ENCODE measurements around the gene SLC19A1. TPM values are rescaled to one million over a fixed set of nuclear protein-coding genes. Genes with fewer than 3 reads are reported as not detected.

SLC19A1 gene
- total and polyA plus RNA-seq, 4 experiments from 2014 or later, result 7.4 to 9.8 (median 8.2) TPM

- ChIA-PET POLR2A (ENCODE audit: partially characterized antibody) (no interaction called here), CTCF (ENCODE audit: partially characterized antibody) (no interaction called here)
- H3K27me3 ChIP-seq (ENCODE audit: insufficient read depth, low read length), result no peaks in the 10 kb centered on the region
- intact Hi-C loops (cut with micrococcal nuclease), result no loop called here
- Mint-ChIP-seq H3K27ac (no peak overlapping the region), H3K4me1 (peaks cover 9 to 12% (median 10%) of the 10 kb centered on the region in 4 donors), H3K36me3 (peaks cover 0 to 10% of the 10 kb centered on the region in 2 donors), H3K4me3 (no peak overlapping the region), H3K27me3 (peaks cover 4 to 8% of the 10 kb centered on the region in 2 donors), H3K9me3 (peaks cover 0 to 13% (median 6%) of the 10 kb centered on the region in 8 donors)
- H3K27ac ChIP-seq (ENCODE audit: low read depth, low read length), result no peak overlapping the region
- H3K9me3 ChIP-seq (ENCODE audit: control insufficient read depth in 1 of 2, low read length in 2 of 2), result no peaks in the 10 kb centered on the region
- peaks cover 13% of the 10 kb centered on the region for H3K4me1 ChIP-seq (ENCODE audit: insufficient read depth, low read length)
- no peaks in the 10 kb centered on the region for H3K36me3 ChIP-seq (ENCODE audit: insufficient read depth, low read length)
- no peak for DNase-seq
- no peak overlapping the region for H3K4me3 ChIP-seq (ENCODE audit: low read length in 2 of 2)
These were observed 75.7 kb downstream of the SLC19A1 start for GRCh38 chr21:45466330-45467220.

DNA sequence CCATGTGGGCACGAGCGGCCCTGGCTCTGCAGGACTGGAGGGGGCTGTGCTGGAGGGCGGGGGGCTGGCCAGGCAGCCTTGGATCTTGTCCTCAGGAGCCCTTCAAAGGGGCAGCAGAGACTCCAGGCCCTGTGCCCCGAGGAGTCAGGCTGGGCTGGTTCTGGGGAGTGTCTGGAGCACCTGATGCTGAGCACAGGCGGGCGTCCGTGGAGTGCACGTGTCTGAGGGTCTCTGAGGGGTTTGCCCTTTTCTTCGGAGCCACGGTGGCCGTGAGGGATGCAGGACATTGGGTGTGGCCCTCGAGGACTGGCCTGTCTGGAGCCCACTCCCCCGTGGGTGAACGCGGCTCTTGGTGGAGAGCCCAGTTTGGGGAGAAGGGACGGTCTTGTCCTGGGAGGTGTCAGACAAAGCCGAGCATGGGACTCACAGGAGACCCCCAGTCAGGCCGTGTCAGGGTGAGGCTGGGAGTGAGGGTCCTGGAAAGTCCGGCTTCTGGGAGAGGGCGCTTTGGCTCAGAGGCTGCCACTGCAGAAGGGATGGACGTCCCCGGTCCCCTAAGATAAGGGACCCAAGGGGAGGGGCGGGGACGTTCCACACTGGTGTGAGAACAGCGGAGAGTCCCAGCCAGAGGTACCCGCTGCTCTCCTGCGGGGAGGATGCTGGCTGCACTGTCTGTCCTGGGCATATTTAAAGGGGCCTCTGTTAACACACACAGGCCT, 76.5 kb downstream of the SLC19A1 start:
- peaks cover 4 to 8% of the 10 kb centered on the region in 2 donors for H3K27me3 Mint-ChIP-seq
- POLR2A ChIA-PET (ENCODE audit: partially characterized antibody), result no interaction called here

DNA sequence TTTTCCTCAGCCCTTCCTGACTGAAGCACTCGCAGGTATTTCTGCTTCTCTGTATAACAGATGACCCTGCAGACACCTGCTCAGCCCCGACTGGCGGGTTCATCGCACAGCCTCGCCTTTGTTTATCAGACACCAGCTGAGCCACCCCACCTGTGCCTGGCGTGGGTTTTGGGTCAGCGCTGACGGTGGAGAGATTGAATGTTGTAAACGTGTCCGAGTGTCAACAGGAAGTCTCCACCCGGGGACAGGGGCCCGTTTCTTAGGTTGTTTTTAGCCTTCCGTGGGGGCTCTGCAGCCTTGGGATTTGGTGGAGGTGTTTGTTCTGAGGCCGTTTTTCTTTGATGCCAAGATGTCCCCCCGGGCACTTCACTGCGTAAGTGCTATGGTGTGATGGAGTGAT, 77.1 kb downstream of the SLC19A1 start:
- POLR2A ChIA-PET (ENCODE audit: partially characterized antibody), result no interaction called here
- peaks cover 1 to 4% (median 2%) of the 10 kb centered on the region in 4 donors for H3K4me1 Mint-ChIP-seq
- H3K27me3 Mint-ChIP-seq, result peaks cover 6 to 8% of the 10 kb centered on the region in 2 donors
- Histone ChIP-seq H3K9me3 (ENCODE audit: control insufficient read depth in 1 of 2, low read length in 2 of 2) (no peaks in the 10 kb centered on the region), H3K27me3 (ENCODE audit: insufficient read depth, low read length) (no peaks in the 10 kb centered on the region), H3K36me3 (ENCODE audit: insufficient read depth, low read length) (no peaks in the 10 kb centered on the region), H3K4me3 (ENCODE audit: low read length in 2 of 2) (no peak overlapping the region), H3K4me1 (ENCODE audit: insufficient read depth, low read length) (peaks cover 2% of the 10 kb centered on the region), H3K27ac (ENCODE audit: low read depth, low read length) (no peak overlapping the region)
- CTCF ChIA-PET (ENCODE audit: partially characterized antibody), result no interaction called here
- H3K27ac Mint-ChIP-seq, result no peak overlapping the region
- no peak for DNase-seq
- peaks cover 0 to 19% (median 9%) of the 10 kb centered on the region in 8 donors for H3K9me3 Mint-ChIP-seq
- H3K36me3 Mint-ChIP-seq, result peaks cover 0 to 13% of the 10 kb centered on the region in 2 donors
- intact Hi-C loops (cut with micrococcal nuclease), result no loop called here
- no peak overlapping the region for H3K4me3 Mint-ChIP-seq

More for the DNA sequence above, 76.5 kb downstream of the SLC19A1 start:
- CTCF ChIA-PET (ENCODE audit: partially characterized antibody), result no interaction called here
- no peaks in the 10 kb centered on the region for H3K9me3 ChIP-seq (ENCODE audit: control insufficient read depth in 1 of 2, low read length in 2 of 2)
- peaks cover 4 to 6% (median 5%) of the 10 kb centered on the region in 4 donors for H3K4me1 Mint-ChIP-seq
- peaks cover 0 to 19% (median 9%) of the 10 kb centered on the region in 8 donors for H3K9me3 Mint-ChIP-seq
- H3K27me3 ChIP-seq (ENCODE audit: insufficient read depth, low read length), result no peaks in the 10 kb centered on the region
- no peak overlapping the region for H3K27ac ChIP-seq (ENCODE audit: low read depth, low read length)
- peaks cover 0 to 13% of the 10 kb centered on the region in 2 donors for H3K36me3 Mint-ChIP-seq
- no peak for DNase-seq
- H3K4me1 ChIP-seq (ENCODE audit: insufficient read depth, low read length), result peaks cover 6% of the 10 kb centered on the region
- H3K36me3 ChIP-seq (ENCODE audit: insufficient read depth, low read length), result no peaks in the 10 kb centered on the region
- no peak overlapping the region for H3K27ac Mint-ChIP-seq
- intact Hi-C loops (cut with micrococcal nuclease), result no loop called here
- H3K4me3 Mint-ChIP-seq, result no peak overlapping the region
- no peak overlapping the region for H3K4me3 ChIP-seq (ENCODE audit: low read length in 2 of 2)

GRCh38 chr21:45464309-45464708, 77.9 kb downstream of the SLC19A1 start:
- CTCF ChIA-PET (ENCODE audit: partially characterized antibody), result no interaction called here
- intact Hi-C loops (cut with micrococcal nuclease), result no loop called here
- H3K36me3 Mint-ChIP-seq, result peaks cover 0 to 13% of the 10 kb centered on the region in 2 donors

DNA sequence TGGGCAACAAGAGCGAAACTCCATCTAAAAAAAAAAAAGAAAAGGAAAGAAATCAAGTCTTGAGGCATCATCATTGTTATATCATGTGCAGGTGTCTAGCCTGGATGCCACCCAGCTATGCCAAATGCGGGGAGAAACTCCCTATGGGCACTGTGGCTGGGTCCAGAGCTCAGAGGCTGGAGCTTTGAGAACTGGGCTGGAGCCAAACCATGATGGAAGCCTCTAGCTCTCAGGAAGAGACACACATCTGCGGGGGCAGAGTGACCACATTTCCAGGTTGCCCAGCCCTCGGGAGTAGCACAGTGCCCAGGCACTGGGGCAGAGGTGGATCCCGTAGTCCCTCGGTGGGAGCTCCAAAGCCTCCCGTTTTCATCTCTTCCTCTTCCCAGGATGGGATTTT, 78.4 kb downstream of the SLC19A1 start:
- H3K27me3 ChIP-seq (ENCODE audit: insufficient read depth, low read length), result no peaks in the 10 kb centered on the region
- Mint-ChIP-seq H3K27ac (no peak overlapping the region), H3K4me1 (no peaks in the 10 kb centered on the region), H3K27me3 (peaks cover 6 to 8% of the 10 kb centered on the region in 2 donors), H3K36me3 (peaks cover 0 to 13% of the 10 kb centered on the region in 2 donors), H3K9me3 (peaks cover 0 to 19% (median 9%) of the 10 kb centered on the region in 8 donors), H3K4me3 (no peak overlapping the region)
- H3K4me3 ChIP-seq (ENCODE audit: low read length in 2 of 2), result no peak overlapping the region
- ChIA-PET CTCF (ENCODE audit: partially characterized antibody) (no interaction called here), POLR2A (ENCODE audit: partially characterized antibody) (no interaction called here)
- no peaks in the 10 kb centered on the region for H3K4me1 ChIP-seq (ENCODE audit: insufficient read depth, low read length)
- H3K36me3 ChIP-seq (ENCODE audit: insufficient read depth, low read length), result no peaks in the 10 kb centered on the region
- no peaks in the 10 kb centered on the region for H3K9me3 ChIP-seq (ENCODE audit: control insufficient read depth in 1 of 2, low read length in 2 of 2)
- intact Hi-C loops (cut with micrococcal nuclease), result no loop called here
- H3K27ac ChIP-seq (ENCODE audit: low read depth, low read length), result no peak overlapping the region
- DNase-seq, result no peak

More at GRCh38 chr21:45464309-45464708, 77.9 kb downstream of the SLC19A1 start:
- no peak overlapping the region for H3K4me3 ChIP-seq (ENCODE audit: low read length in 2 of 2)
- Mint-ChIP-seq H3K4me3 (no peak overlapping the region), H3K4me1 (no peaks in the 10 kb centered on the region), H3K27ac (no peak overlapping the region), H3K9me3 (peaks cover 0 to 19% (median 9%) of the 10 kb centered on the region in 8 donors), H3K27me3 (peaks cover 6 to 8% of the 10 kb centered on the region in 2 donors)
- H3K27ac ChIP-seq (ENCODE audit: low read depth, low read length), result no peak overlapping the region
- H3K9me3 ChIP-seq (ENCODE audit: control insufficient read depth in 1 of 2, low read length in 2 of 2), result no peaks in the 10 kb centered on the region
- no peaks in the 10 kb centered on the region for H3K36me3 ChIP-seq (ENCODE audit: insufficient read depth, low read length)
- no peaks in the 10 kb centered on the region for H3K4me1 ChIP-seq (ENCODE audit: insufficient read depth, low read length)
- POLR2A ChIA-PET (ENCODE audit: partially characterized antibody), result no interaction called here
- no peak for DNase-seq
- H3K27me3 ChIP-seq (ENCODE audit: insufficient read depth, low read length), result no peaks in the 10 kb centered on the region

- Histone ChIP-seq H3K9me3 (ENCODE audit: control insufficient read depth in 1 of 2, low read length in 2 of 2) (no peaks in the 10 kb centered on the region), H3K4me1 (ENCODE audit: insufficient read depth, low read length) (no peaks in the 10 kb centered on the region), H3K4me3 (ENCODE audit: low read length in 2 of 2) (no peak overlapping the region), H3K27me3 (ENCODE audit: insufficient read depth, low read length) (no peaks in the 10 kb centered on the region), H3K27ac (ENCODE audit: low read depth, low read length) (no peak overlapping the region), H3K36me3 (ENCODE audit: insufficient read depth, low read length) (no peaks in the 10 kb centered on the region)
- H3K27me3 Mint-ChIP-seq, result peaks cover 6 to 8% of the 10 kb centered on the region in 2 donors
- DNase-seq, result no peak
- H3K9me3 Mint-ChIP-seq, result peaks cover 0 to 19% (median 9%) of the 10 kb centered on the region in 8 donors
- ChIA-PET POLR2A (ENCODE audit: partially characterized antibody) (no interaction called here), CTCF (ENCODE audit: partially characterized antibody) (no interaction called here)
- H3K4me1 Mint-ChIP-seq, result no peaks in the 10 kb centered on the region
- H3K36me3 Mint-ChIP-seq, result peaks cover 0 to 13% of the 10 kb centered on the region in 2 donors
- no peak overlapping the region for H3K27ac Mint-ChIP-seq
- intact Hi-C loops (cut with micrococcal nuclease), result no loop called here
- H3K4me3 Mint-ChIP-seq, result no peak overlapping the region
These were observed 80.4 kb downstream of the SLC19A1 start for GRCh38 chr21:45461806-45462341.

DNA sequence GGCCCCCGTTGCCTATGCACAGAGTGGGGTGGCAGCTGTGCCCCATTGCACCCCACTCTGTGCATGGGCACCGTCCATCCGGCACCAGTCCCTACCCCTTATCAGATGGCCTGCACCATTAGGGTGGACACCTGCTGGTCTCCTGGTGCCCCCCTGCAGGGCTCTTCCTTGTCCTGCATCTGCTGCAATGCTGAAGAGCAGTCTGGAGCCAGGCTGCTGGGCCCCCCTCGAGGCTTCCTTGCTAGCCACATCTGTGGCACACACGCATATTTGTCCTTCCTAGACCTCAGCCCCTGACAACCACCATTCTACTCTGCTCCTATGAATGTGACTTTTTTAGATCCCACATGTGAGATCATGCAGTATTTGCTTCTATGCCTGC, 80.9 kb downstream of the SLC19A1 start:
- intact Hi-C loops (cut with micrococcal nuclease), result no loop called here
- Histone ChIP-seq H3K9me3 (ENCODE audit: control insufficient read depth in 1 of 2, low read length in 2 of 2) (no peaks in the 10 kb centered on the region), H3K4me3 (ENCODE audit: low read length in 2 of 2) (no peak overlapping the region), H3K4me1 (ENCODE audit: insufficient read depth, low read length) (no peaks in the 10 kb centered on the region), H3K36me3 (ENCODE audit: insufficient read depth, low read length) (no peaks in the 10 kb centered on the region), H3K27me3 (ENCODE audit: insufficient read depth, low read length) (no peaks in the 10 kb centered on the region), H3K27ac (ENCODE audit: low read depth, low read length) (no peak overlapping the region)
- POLR2A ChIA-PET (ENCODE audit: partially characterized antibody), result no interaction called here
- CTCF ChIA-PET (ENCODE audit: partially characterized antibody), result no interaction called here
- Mint-ChIP-seq H3K27ac (no peak overlapping the region), H3K4me3 (no peak overlapping the region), H3K36me3 (peaks cover 0 to 13% of the 10 kb centered on the region in 2 donors), H3K27me3 (peaks cover 6 to 8% of the 10 kb centered on the region in 2 donors), H3K9me3 (peaks cover 0 to 19% (median 9%) of the 10 kb centered on the region in 8 donors), H3K4me1 (no peaks in the 10 kb centered on the region)
- no peak for DNase-seq
